OCI-LY7 (cell line): ENCODE results near the gene ANTXR1. TPM values are rescaled to one million over a fixed set of nuclear protein-coding genes. Genes with fewer than 3 reads are reported as not detected.

Experiments used
- BruUV-seq: library from RNA; stranded (reverse); fragments of 400-500 nt; replicated peaks from 2 replicates; lab custom pipeline; 2021; lab: Mats Ljungman, UMichigan
- CTCF ChIA-PET: fragments of 300-600 bp; sonication (Branson Sonifier 250); formaldehyde crosslinking; loops from one replicate; lab custom pipeline; 2022; ENCODE audit warnings: antibody characterized with exemption; ENCODE audit not compliant: unreplicated experiment; lab: Charles Lee
- POLR2A ChIA-PET: fragments of 300-600 bp; sonication (Branson Sonifier 250); formaldehyde crosslinking; loops from one replicate; lab custom pipeline; 2022; ENCODE audit warnings: antibody characterized with exemption; lab: Charles Lee
- DNase-seq: peaks from one replicate; pipeline ENCODE4 v3.0.0-alpha.2; 2015; ENCODE audit warnings: low spot score
- H2AFZ ChIP-seq: fragments of 200-600 bp; sonication (generic), shearing (Covaris generic); 2 replicates; pipeline ENCODE4 v1.6.1; 2014; ENCODE audit warnings: mild to moderate bottlenecking, antibody characterized with exemption, low read length, moderate library complexity
- H3K27ac ChIP-seq: fragments of 200-600 bp; sonication (generic); 2 replicates; pipeline ENCODE4 v1.5.1; 2014; ENCODE audit warnings: mixed run types, low read depth, mild to moderate bottlenecking, moderate library complexity, low read length, inconsistent platforms; ENCODE audit not compliant: poor library complexity, severe bottlenecking
- H3K36me3 ChIP-seq: fragments of 200-600 bp; sonication (generic); 2 replicates; pipeline ENCODE4 v1.6.1; 2014; ENCODE audit warnings: mild to moderate bottlenecking, antibody characterized with exemption, low read length, moderate library complexity, mixed read lengths; ENCODE audit not compliant: insufficient read depth
- H3K4me1 ChIP-seq: fragments of 200-600 bp; sonication (generic); 2 replicates; pipeline ENCODE4 v1.5.1; 2014; ENCODE audit warnings: mild to moderate bottlenecking, low read length; ENCODE audit not compliant: insufficient read depth, poor library complexity, severe bottlenecking
- H3K4me2 ChIP-seq: fragments of 200-600 bp; sonication (generic); 2 replicates; pipeline ENCODE4 v1.6.1; 2014; ENCODE audit warnings: mild to moderate bottlenecking, low read length
- H3K4me3 ChIP-seq: fragments of 200-600 bp; sonication (generic); 2 replicates; pipeline ENCODE4 v1.5.1; 2014; ENCODE audit warnings: mild to moderate bottlenecking, low read depth, low read length; ENCODE audit not compliant: poor library complexity, severe bottlenecking
- H3K79me2 ChIP-seq: fragments of 200-600 bp; sonication (generic); 2 replicates; pipeline ENCODE4 v1.6.1; 2016; ENCODE audit warnings: low read depth, mild to moderate bottlenecking, low read length, moderate library complexity, mixed read lengths; ENCODE audit not compliant: insufficient read depth
- H3K9me2 ChIP-seq: fragments of 200-600 bp; sonication (generic); 2 replicates; pipeline ENCODE4 v1.6.1; 2016; ENCODE audit warnings: mild to moderate bottlenecking, low read length, mixed read lengths; ENCODE audit not compliant: insufficient read depth
- H3K9me3 ChIP-seq: fragments of 200-600 bp; sonication (generic); 2 replicates; pipeline ENCODE4 v1.6.1; 2014; ENCODE audit warnings: mild to moderate bottlenecking, mixed run types, low read length, mixed read lengths
- H4K20me1 ChIP-seq: fragments of 200-600 bp; sonication (generic); 2 replicates; pipeline ENCODE4 v1.6.1; 2014; ENCODE audit warnings: mild to moderate bottlenecking, antibody characterized with exemption, low read length, moderate library complexity, mixed read lengths; ENCODE audit not compliant: insufficient read depth
- CTCF ChIP-seq: fragments of 200-600 bp; sonication (generic); conservative IDR thresholded peaks from 2 replicates; pipeline ENCODE4 v1.5.1; 2014; ENCODE audit warnings: mild to moderate bottlenecking, antibody characterized with exemption, low read length, moderate library complexity, mixed read lengths
- EZH2phosphoT487 ChIP-seq: fragments of 200-600 bp; sonication (generic); IDR thresholded peaks from 2 replicates; pipeline ENCODE4 v1.6.1; 2018; ENCODE audit warnings: low read depth, borderline replicate concordance, mild to moderate bottlenecking, mixed run types, antibody characterized with exemption, low read length, moderate library complexity, mixed read lengths
- intact Hi-C: fragments of 100-400 bp; cut with micrococcal nuclease; formaldehyde crosslinking; loops from one replicate; pipeline ENCODE4 v1.10.0; 2022; ENCODE audit not compliant: unreplicated experiment
- total RNA-seq, 2 experiments: library from RNA; depleted of rRNA in 1 of 2; stranded (reverse); fragments of >200 nt in 1 of 2; shearing (Covaris generic) in 1 of 2; gene quantifications; 2 replicates each; pipeline ENCODE4 v1.2.3, GENCODE V29; 2014 to 2022

ANTXR1 gene
- total RNA-seq, 2 experiments from 2014 or later, result not detected

- H2AFZ ChIP-seq, result no peak overlapping the region
- H3K4me2 ChIP-seq, result no peak overlapping the region
- intact Hi-C loops, result no loop called here
- no peaks in the 10 kb centered on the region for H3K9me3 ChIP-seq
- H3K79me2 ChIP-seq, result no peaks in the 10 kb centered on the region
- H4K20me1 ChIP-seq, result no peaks in the 10 kb centered on the region
- no TSS peak for BruUV-seq
- no peaks in the 10 kb centered on the region for H3K4me1 ChIP-seq
- TF ChIP-seq CTCF (no peak), EZH2phosphoT487 (no peak)
- CTCF ChIA-PET, result no interaction called here
- no peaks in the 10 kb centered on the region for H3K9me2 ChIP-seq
- H3K4me3 ChIP-seq, result no peak overlapping the region
- no peak for DNase-seq
- no peak overlapping the region for H3K27ac ChIP-seq
- H3K36me3 ChIP-seq, result no peaks in the 10 kb centered on the region
- POLR2A ChIA-PET, result no interaction called here
These were observed 177.9 kb downstream of the ANTXR1 start for GRCh38 chr2:69190743-69191404.

- no TSS peak for BruUV-seq
- CTCF ChIA-PET, result no interaction called here
- no peak for DNase-seq
- POLR2A ChIA-PET, result interaction anchor here (1.5 kb wide), 1 partner anchor 156 kb away, joined by 3 read pairs; no protein-coding TSS in a partner anchor
- no peaks in the 10 kb centered on the region for H3K4me1 ChIP-seq
- no peaks in the 10 kb centered on the region for H4K20me1 ChIP-seq
- H3K27ac ChIP-seq, result no peak overlapping the region
- H3K36me3 ChIP-seq, result no peaks in the 10 kb centered on the region
- no peak overlapping the region for H3K4me2 ChIP-seq
- H3K9me2 ChIP-seq, result no peaks in the 10 kb centered on the region
- H3K4me3 ChIP-seq, result no peak overlapping the region
- no peaks in the 10 kb centered on the region for H3K9me3 ChIP-seq
- TF ChIP-seq EZH2phosphoT487 (no peak), CTCF (no peak)
- intact Hi-C loops, result no loop called here
- H3K79me2 ChIP-seq, result no peaks in the 10 kb centered on the region
- H2AFZ ChIP-seq, result no peak overlapping the region
These were observed 178.7 kb downstream of the ANTXR1 start for GRCh38 chr2:69191634-69192033.

- Histone ChIP-seq H3K9me3 (no peaks in the 10 kb centered on the region), H3K79me2 (no peaks in the 10 kb centered on the region), H3K4me2 (no peak overlapping the region), H3K4me3 (no peak overlapping the region), H4K20me1 (no peaks in the 10 kb centered on the region), H3K36me3 (no peaks in the 10 kb centered on the region), H3K4me1 (no peaks in the 10 kb centered on the region), H2AFZ (no peak overlapping the region), H3K9me2 (no peaks in the 10 kb centered on the region), H3K27ac (no peak overlapping the region)
- POLR2A ChIA-PET, result interaction anchor here (1.2 to 1.5 kb wide), 2 partner anchors 13 to 155 kb away, joined by 3 to 4 read pairs; no protein-coding TSS in a partner anchor
- no TSS peak for BruUV-seq
- no peak for DNase-seq
- intact Hi-C loops, result no loop called here
- CTCF ChIA-PET, result no interaction called here
- TF ChIP-seq EZH2phosphoT487 (no peak), CTCF (no peak)
These were observed 179.4 kb downstream of the ANTXR1 start for GRCh38 chr2:69192176-69192945.
